Uterus (tissue), 2 donors: ENCODE data around the gene KRTAP10-3.

Experiments used
- POLR2A ChIP-seq, 2 donors: fragments of 450-650 bp; IDR thresholded peaks; one replicate each; pipeline ENCODE4 v1.6.1; 2016; ENCODE audit warnings: antibody characterized with exemption in 2 of 2, mild to moderate bottlenecking in 1 of 2, moderate library complexity in 1 of 2
- TF ChIP-seq, protein P1 (sequence below), 4 experiments: fragments of 200-600 bp in 2 of 4; fragments of 450-650 bp in 2 of 4; sonication (generic) in 2 of 4; IDR thresholded peaks; one replicate each; pipeline ENCODE4 v1.5.1; 2016 to 2019; ENCODE audit warnings: antibody characterized with exemption in 4 of 4, mild to moderate bottlenecking in 2 of 4, moderate library complexity in 1 of 4

DNA sequence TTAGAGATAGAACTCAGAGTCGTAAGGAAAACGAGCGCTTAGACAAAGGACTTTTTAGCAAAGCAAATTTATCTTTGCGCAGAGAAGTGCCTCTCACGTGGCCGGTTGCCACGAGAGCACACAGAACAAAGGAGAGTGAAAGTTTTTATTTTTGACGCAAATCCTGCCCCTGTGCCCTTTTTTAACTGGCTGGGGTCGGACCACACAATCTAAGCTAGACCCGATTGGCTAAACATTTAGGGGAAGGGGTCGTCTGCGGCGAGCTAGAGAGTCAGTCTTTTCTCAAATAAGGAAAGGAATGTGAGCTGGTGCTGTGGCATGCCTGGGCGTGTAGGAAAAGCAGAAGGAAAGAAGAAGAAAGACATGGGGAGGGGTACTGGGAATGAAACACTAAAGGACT lies 9.7 kb downstream of the KRTAP10-3 start:
- TF ChIP-seq, protein P1, sequence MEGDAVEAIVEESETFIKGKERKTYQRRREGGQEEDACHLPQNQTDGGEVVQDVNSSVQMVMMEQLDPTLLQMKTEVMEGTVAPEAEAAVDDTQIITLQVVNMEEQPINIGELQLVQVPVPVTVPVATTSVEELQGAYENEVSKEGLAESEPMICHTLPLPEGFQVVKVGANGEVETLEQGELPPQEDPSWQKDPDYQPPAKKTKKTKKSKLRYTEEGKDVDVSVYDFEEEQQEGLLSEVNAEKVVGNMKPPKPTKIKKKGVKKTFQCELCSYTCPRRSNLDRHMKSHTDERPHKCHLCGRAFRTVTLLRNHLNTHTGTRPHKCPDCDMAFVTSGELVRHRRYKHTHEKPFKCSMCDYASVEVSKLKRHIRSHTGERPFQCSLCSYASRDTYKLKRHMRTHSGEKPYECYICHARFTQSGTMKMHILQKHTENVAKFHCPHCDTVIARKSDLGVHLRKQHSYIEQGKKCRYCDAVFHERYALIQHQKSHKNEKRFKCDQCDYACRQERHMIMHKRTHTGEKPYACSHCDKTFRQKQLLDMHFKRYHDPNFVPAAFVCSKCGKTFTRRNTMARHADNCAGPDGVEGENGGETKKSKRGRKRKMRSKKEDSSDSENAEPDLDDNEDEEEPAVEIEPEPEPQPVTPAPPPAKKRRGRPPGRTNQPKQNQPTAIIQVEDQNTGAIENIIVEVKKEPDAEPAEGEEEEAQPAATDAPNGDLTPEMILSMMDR (IDR thresholded peaks at IDR 0.05), result no peak
- no peak for TF ChIP-seq POLR2A (IDR thresholded peaks at IDR 0.05)
